Prostate gland (tissue), 2 donors: ENCODE measurements around the gene SPG7.

Experiments used
- CTCF ChIP-seq, 4 experiments: fragments of 200-600 bp in 2 of 4; fragments of 450-650 bp in 2 of 4; sonication (generic) in 2 of 4; IDR thresholded peaks; 1 replicate in 3 of 4; 2 replicates in 1 of 4; pipeline ENCODE4 v1.5.1; 2016 to 2019; ENCODE audit warnings: antibody characterized with exemption in 4 of 4, mild to moderate bottlenecking in 2 of 4, moderate library complexity in 2 of 4
- POLR2AphosphoS5 ChIP-seq: sonication (generic); formaldehyde crosslinking; IDR thresholded peaks from one replicate; pipeline ENCODE4 v1.6.1; 2017; ENCODE audit warnings: antibody characterized with exemption

- TF ChIP-seq CTCF (IDR thresholded peaks at IDR 0.05) (no peak), POLR2AphosphoS5 (no peak)
These were observed 35.5 kb upstream of the SPG7 start for GRCh38 chr16:89472711-89473075.
